Endothelial cell of umbilical vein (primary cell): ENCODE results near the gene GOLT1A.

Experiments used
- POLR2A ChIP-seq: IDR thresholded peaks from 2 replicates; pipeline ENCODE4 v1.6.1; 2012; ENCODE audit warnings: low read depth, mild to moderate bottlenecking, control low read depth, low read length
- TF ChIP-seq, protein P1 (sequence below), 2 donors: IDR thresholded peaks; 1 replicate in 1 of 2; 2 replicates in 1 of 2; pipeline ENCODE4 v1.5.1; 2011; ENCODE audit warnings: low read length in 2 of 2, mild to moderate bottlenecking in 2 of 2, moderate library complexity in 2 of 2, control low read depth in 1 of 2, inconsistent platforms in 1 of 2, low read depth in 1 of 2; ENCODE audit not compliant: insufficient read depth in 1 of 2; ENCODE audit errors: extremely low read depth in 1 of 2

GRCh38 chr1:204191456-204191855, 22.3 kb downstream of the GOLT1A start:
- TF ChIP-seq, protein P1, sequence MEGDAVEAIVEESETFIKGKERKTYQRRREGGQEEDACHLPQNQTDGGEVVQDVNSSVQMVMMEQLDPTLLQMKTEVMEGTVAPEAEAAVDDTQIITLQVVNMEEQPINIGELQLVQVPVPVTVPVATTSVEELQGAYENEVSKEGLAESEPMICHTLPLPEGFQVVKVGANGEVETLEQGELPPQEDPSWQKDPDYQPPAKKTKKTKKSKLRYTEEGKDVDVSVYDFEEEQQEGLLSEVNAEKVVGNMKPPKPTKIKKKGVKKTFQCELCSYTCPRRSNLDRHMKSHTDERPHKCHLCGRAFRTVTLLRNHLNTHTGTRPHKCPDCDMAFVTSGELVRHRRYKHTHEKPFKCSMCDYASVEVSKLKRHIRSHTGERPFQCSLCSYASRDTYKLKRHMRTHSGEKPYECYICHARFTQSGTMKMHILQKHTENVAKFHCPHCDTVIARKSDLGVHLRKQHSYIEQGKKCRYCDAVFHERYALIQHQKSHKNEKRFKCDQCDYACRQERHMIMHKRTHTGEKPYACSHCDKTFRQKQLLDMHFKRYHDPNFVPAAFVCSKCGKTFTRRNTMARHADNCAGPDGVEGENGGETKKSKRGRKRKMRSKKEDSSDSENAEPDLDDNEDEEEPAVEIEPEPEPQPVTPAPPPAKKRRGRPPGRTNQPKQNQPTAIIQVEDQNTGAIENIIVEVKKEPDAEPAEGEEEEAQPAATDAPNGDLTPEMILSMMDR (IDR thresholded peaks at IDR 0.05; ENCODE audit: extremely low read depth in 1 of 2, insufficient read depth in 1 of 2, low read depth in 1 of 2, low read length in 2 of 2): no peak
- TF ChIP-seq POLR2A: no peak
